HAP-1 (cell line): ENCODE data around the gene IKZF1.

Experiments
- DNase-seq, 2 experiments: peaks; one replicate each; pipeline ENCODE4 v3.0.0-alpha.2; 2016 to 2020; ENCODE audit warnings: low spot score in 2 of 2
- H3K27me3 ChIP-seq: fragments of 250-450 bp; sonication (Bioruptor Pico); 2 replicates; pipeline ENCODE4 v1.5.1; 2020; ENCODE audit warnings: low read depth, mild to moderate bottlenecking, moderate library complexity
- H3K36me3 ChIP-seq: fragments of 250-450 bp; sonication (Bioruptor Pico); replicated peaks from 2 replicates; pipeline ENCODE4 v1.5.1; 2020; ENCODE audit warnings: mild to moderate bottlenecking
- H3K4me1 ChIP-seq: fragments of 250-450 bp; sonication (Bioruptor Pico); 2 replicates; pipeline ENCODE4 v1.5.1; 2020; ENCODE audit warnings: mild to moderate bottlenecking
- H3K4me3 ChIP-seq: fragments of 250-450 bp; sonication (Bioruptor Pico); 2 replicates; pipeline ENCODE4 v1.5.1; 2020; ENCODE audit warnings: mild to moderate bottlenecking, moderate library complexity
- H3K9me3 ChIP-seq: fragments of 250-450 bp; sonication (Bioruptor Pico); 2 replicates; pipeline ENCODE4 v1.5.1; 2020; ENCODE audit warnings: mild to moderate bottlenecking, moderate library complexity
- in situ Hi-C: fragments of 300-500 bp; cut with MboI; formaldehyde crosslinking; loops from 3 replicates; pipeline ENCODE4 v1.14.3; 2020; ENCODE audit warnings: low sequenced_read_pairs, inconsistent platforms, mixed read lengths

Gene IKZF1

GRCh38 chr7:50353894-50354595, 49.5 kb downstream of the IKZF1 start:
- Histone ChIP-seq H3K9me3 (no peaks in the 10 kb centered on the region), H3K4me3 (no peak overlapping the region), H3K36me3 (no peaks in the 10 kb centered on the region), H3K4me1 (no peaks in the 10 kb centered on the region), H3K27me3 (no peaks in the 10 kb centered on the region)
- DNase-seq, result no peak
- in situ Hi-C loops, result no loop called here

- Histone ChIP-seq H3K9me3 (no peaks in the 10 kb centered on the region), H3K36me3 (no peaks in the 10 kb centered on the region), H3K4me3 (no peak overlapping the region), H3K27me3 (no peaks in the 10 kb centered on the region), H3K4me1 (no peaks in the 10 kb centered on the region)
- no peak for DNase-seq
- in situ Hi-C loops, result no loop called here
Observed at GRCh38 chr7:50355817-50356178, 51.3 kb downstream of the IKZF1 start.

- Histone ChIP-seq H3K27me3 (no peaks in the 10 kb centered on the region), H3K4me3 (no peak overlapping the region), H3K4me1 (no peaks in the 10 kb centered on the region), H3K9me3 (no peaks in the 10 kb centered on the region), H3K36me3 (no peaks in the 10 kb centered on the region)
- in situ Hi-C loops, result no loop called here
- DNase-seq, result no peak
Observed at GRCh38 chr7:50356212-50356944, 51.9 kb downstream of the IKZF1 start.

GRCh38 chr7:50356945-50357268, 52.4 kb downstream of the IKZF1 start:
- in situ Hi-C loops, result no loop called here
- no peak for DNase-seq
- Histone ChIP-seq H3K36me3 (no peaks in the 10 kb centered on the region), H3K27me3 (no peaks in the 10 kb centered on the region), H3K4me1 (no peaks in the 10 kb centered on the region), H3K4me3 (no peak overlapping the region), H3K9me3 (no peaks in the 10 kb centered on the region)

- H3K36me3 ChIP-seq, result no peaks in the 10 kb centered on the region
- H3K9me3 ChIP-seq, result no peaks in the 10 kb centered on the region
- in situ Hi-C loops, result no loop called here
- no peaks in the 10 kb centered on the region for H3K4me1 ChIP-seq
- H3K4me3 ChIP-seq, result no peak overlapping the region
- DNase-seq, result no peak
- H3K27me3 ChIP-seq, result no peaks in the 10 kb centered on the region
Observed at GRCh38 chr7:50357426-50357825, 52.9 kb downstream of the IKZF1 start.

GRCh38 chr7:50358041-50358705, 53.7 kb downstream of the IKZF1 start:
- Histone ChIP-seq H3K9me3 (no peaks in the 10 kb centered on the region), H3K4me3 (no peak overlapping the region), H3K4me1 (no peaks in the 10 kb centered on the region), H3K27me3 (no peaks in the 10 kb centered on the region), H3K36me3 (no peaks in the 10 kb centered on the region)
- in situ Hi-C loops, result no loop called here
- no peak for DNase-seq

- no peaks in the 10 kb centered on the region for H3K36me3 ChIP-seq
- H3K9me3 ChIP-seq, result no peaks in the 10 kb centered on the region
- no peaks in the 10 kb centered on the region for H3K27me3 ChIP-seq
- no peak for DNase-seq
- no peak overlapping the region for H3K4me3 ChIP-seq
- in situ Hi-C loops, result no loop called here
- H3K4me1 ChIP-seq, result no peaks in the 10 kb centered on the region
Observed at GRCh38 chr7:50358779-50359178, 54.3 kb downstream of the IKZF1 start.

GRCh38 chr7:50359258-50359994, 54.9 kb downstream of the IKZF1 start:
- no peaks in the 10 kb centered on the region for H3K9me3 ChIP-seq
- H3K36me3 ChIP-seq, result no peaks in the 10 kb centered on the region
- in situ Hi-C loops, result no loop called here
- no peak overlapping the region for H3K4me3 ChIP-seq
- no peak for DNase-seq
- H3K4me1 ChIP-seq, result no peaks in the 10 kb centered on the region
- no peaks in the 10 kb centered on the region for H3K27me3 ChIP-seq

GRCh38 chr7:50359995-50360925, 55.7 kb downstream of the IKZF1 start:
- Histone ChIP-seq H3K36me3 (no peaks in the 10 kb centered on the region), H3K4me1 (no peaks in the 10 kb centered on the region), H3K27me3 (no peaks in the 10 kb centered on the region), H3K9me3 (no peaks in the 10 kb centered on the region), H3K4me3 (no peak overlapping the region)
- in situ Hi-C loops, result no loop called here
- no peak for DNase-seq

GRCh38 chr7:50362142-50362541, 57.6 kb downstream of the IKZF1 start:
- Histone ChIP-seq H3K27me3 (no peaks in the 10 kb centered on the region), H3K4me3 (no peak overlapping the region), H3K9me3 (no peaks in the 10 kb centered on the region), H3K36me3 (no peaks in the 10 kb centered on the region), H3K4me1 (no peaks in the 10 kb centered on the region)
- in situ Hi-C loops, result no loop called here
- DNase-seq, result no peak

- in situ Hi-C loops, result no loop called here
- no peak overlapping the region for H3K4me3 ChIP-seq
- no peaks in the 10 kb centered on the region for H3K9me3 ChIP-seq
- no peaks in the 10 kb centered on the region for H3K4me1 ChIP-seq
- H3K36me3 ChIP-seq, result no peaks in the 10 kb centered on the region
- H3K27me3 ChIP-seq, result no peaks in the 10 kb centered on the region
- DNase-seq, result no peak
Observed at GRCh38 chr7:50362712-50363282, 58.3 kb downstream of the IKZF1 start.

- H3K4me1 ChIP-seq, result no peaks in the 10 kb centered on the region
- H3K36me3 ChIP-seq, result no peaks in the 10 kb centered on the region
- no peak overlapping the region for H3K4me3 ChIP-seq
- in situ Hi-C loops, result no loop called here
- H3K9me3 ChIP-seq, result no peaks in the 10 kb centered on the region
- no peak for DNase-seq
- H3K27me3 ChIP-seq, result no peaks in the 10 kb centered on the region
Observed at GRCh38 chr7:50363327-50364060, 59.0 kb downstream of the IKZF1 start.
